DMS 273 (cell line): ENCODE data around the gene CCR6.

ENCODE experiments used
- DNase-seq: peaks from one replicate; lab custom pipeline; 2025; ENCODE audit not compliant: unreplicated experiment; lab: John Stamatoyannopoulos, UW

The CCR6 gene

DNA sequence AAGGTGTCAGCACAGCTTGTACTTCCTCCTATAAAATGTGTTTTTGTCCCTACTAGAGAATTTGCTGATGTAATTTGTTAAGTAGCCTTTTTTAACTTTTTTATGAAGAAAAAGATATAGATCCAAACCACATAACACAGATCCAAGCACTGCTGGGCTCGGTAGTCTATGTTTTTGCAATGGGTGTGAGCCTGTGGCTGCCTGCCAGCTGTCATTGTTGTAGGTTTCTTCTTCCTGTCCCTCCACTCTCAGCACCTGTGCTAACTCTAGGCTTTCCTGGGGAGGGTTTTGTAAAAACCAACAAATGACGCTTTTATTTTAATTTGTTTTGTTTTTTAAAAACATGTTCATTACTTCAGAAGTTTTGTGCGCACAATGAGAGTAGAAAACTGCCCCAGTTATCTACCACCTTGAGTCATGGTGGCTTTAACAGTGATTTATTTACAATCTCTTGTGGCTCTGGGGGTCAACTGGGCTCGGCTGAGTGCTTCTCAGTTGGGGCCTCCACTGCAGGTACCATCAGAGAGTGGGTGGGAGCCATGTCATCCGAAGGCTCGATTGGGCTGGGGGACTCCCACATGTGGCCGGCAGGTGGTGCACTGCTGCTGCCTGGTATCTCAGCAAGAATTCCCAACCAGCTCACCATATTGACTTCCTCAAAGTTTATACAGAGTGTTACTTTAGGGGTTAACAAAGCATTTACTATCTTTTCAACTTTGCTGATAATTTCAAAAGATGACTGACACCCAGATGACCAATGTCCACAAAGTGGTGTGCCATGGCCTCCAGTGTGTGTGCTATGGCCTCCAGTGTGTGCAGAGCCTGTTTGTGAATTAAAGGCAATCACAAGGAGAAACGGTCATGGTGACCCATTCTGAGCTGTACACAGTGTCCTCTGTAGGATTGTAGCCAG lies 3.0 kb upstream of the CCR6 start:
- DNase-seq: no peak

DNA sequence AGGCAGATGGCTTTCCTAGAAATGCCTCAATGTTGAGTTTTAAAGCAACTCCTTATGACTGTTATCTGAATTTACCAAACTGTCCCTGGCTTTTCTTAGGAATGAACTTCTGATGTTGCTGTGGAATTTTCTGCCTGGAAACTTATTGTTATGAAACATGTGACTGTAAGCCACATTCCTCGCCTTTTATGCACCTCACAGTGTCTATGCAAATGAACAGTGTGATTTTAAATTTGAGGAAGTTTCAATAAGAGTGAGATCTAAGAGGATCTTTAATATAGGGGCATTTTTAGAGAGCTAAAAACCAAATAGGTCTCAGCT lies 2.4 kb upstream of the CCR6 start:
- no peak for DNase-seq

DNA sequence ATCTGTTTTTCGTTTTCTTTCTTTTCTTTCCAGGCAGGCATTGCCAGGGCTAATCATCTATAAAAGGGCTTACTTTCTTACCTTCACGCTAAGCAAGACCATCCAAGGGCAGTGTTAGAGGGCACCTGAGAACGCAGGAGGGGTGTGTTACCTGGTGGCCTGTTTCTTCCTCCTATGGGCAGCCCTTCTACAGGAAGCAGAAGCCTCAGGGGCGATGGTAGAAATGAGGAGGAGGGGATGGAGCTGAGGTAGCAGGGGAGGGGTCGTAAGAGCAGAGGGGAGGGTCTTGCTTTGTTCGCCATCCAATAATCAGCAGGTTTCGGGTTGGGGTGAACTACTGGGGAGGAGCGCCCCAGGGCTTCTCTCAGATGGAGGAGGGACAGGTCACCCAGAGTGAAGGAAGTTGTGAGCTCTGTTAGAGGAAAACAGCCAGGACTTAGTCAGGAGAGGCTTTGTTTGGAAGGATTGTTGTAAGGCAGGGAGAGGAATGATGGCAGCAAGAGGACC lies 1.5 kb upstream of the CCR6 start:
- no peak for DNase-seq

DNA sequence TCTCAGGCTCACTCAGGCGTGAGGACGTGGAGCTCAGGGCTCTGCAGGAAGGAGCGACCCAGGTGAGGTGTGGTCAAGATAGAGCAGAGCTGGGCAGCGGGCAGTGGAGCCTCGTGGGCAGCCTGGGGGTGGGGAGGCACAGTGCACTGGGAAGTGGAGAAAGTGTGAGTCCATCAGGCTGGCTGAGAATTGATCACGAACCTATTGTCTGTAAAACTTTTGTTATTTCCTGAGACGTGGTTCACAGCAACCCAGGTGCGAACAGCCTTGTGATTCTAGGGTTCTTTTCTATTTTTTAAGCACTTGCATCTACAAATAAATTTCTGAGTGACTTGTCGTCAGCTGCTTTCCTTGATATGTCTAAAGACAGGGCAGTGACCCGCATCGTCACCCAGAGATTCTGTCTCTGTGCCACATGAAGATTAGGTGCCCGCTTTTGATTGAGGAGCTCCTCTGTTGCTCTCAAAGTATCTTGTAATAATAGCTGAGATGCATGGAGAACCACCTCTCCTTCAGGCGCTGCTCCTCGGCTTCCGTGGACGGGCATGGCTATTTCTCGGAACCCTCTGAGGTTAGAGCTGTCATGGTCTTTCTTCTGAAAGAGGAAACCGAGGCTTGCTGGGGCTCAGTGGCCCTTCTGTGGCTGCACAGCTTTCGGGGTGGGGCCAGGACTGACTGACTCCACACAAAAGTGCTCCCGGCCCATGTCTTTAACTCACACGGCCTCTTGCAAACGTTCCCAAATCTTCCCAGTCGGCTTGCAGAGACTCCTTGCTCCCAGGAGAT lies 662 bp upstream of the CCR6 start:
- DNase-seq: no peak

DNA sequence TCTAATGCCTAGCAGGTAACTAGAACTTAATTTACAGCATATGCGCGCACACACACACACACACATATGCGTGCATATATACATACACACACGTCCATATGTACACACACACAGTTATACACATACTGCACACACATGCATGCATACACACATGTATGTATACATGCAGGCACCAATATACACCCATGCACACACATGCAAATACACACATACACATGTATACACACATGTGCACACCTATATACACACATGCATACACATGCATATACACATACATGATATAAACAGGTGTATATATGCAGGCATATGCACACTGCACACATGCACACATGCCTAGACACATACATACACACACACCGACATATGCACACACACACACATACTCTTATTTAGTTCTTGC lies 1.9 kb downstream of the CCR6 start:
- no peak for DNase-seq

DNA sequence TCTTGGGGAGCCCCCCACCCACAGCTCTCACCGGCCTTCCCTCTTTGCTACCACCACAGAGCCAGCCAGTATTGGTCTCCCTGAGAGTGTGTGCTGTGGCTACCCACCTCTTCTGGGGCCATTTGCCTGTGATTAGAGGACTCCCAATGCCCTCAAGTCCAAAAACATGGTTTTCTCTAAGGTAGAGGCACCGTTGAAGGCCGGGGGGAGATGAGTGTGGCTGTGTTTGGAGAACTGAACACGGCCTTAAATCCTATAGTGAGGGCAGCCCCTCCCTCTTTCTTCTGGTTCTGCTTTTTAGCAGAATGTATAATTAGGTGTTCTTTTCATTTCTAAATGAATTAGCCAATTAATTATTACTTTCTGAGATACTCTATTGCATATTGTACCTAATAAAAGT lies 2.5 kb downstream of the CCR6 start:
- DNase-seq: no peak

DNA sequence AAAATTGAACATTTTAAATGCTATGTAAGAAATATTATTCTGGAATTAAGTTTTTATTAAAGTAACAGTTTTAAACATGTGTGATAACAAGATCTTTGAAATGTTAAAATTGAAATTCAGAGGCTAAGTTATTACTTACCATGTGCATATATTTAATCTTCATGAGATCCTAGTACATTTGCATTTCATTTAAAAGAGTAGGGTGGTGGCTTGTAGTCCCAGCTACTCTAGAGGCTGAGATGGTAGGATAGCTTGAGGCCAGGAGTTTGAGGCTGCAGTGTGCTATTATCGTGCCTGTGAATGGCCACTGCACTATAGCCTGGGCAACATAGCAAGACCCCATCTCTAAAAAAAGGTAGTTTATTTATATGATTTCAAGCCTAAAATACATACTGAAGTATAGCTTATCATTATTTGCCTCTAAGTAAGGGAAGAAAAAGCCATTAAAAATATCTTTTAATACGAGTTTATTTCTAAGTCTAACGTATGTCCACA lies 3.0 kb downstream of the CCR6 start:
- DNase-seq: no peak

DNA sequence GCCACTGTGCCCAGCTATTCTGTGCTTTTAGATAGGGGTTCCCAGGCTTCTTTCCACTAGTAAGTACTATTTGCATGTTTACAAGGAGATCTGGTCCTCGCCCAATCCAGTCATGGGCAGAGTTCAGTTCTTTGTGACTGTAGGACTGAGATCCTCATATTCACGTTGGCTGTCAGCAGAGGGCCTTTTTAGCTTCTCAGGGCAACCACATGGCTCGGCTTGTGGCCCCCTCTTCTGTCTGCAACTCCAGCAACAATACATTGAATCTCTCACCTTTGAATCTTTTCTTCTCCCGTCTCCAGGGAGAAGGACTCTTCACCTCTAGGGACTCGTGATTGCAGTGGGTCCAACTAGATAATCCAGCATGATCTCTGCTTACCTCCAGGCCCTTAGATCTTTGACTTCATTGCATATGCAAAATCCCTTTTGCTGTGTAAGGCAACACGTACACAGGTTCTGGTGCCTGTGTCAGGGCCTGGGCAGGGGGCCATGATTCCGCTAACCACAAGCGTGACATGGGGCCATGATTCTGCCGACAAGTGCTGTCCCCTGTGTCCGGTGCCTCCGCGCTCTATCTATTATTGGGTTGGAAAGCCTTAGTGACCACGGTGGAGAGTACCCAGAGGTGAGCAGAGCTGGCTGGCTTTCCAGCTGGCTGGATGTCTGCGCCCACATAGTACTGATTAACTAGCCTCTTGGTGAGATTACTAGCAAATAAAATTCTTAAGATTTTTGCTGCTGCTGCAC lies 5.1 kb downstream of the CCR6 start:
- no peak for DNase-seq

DNA sequence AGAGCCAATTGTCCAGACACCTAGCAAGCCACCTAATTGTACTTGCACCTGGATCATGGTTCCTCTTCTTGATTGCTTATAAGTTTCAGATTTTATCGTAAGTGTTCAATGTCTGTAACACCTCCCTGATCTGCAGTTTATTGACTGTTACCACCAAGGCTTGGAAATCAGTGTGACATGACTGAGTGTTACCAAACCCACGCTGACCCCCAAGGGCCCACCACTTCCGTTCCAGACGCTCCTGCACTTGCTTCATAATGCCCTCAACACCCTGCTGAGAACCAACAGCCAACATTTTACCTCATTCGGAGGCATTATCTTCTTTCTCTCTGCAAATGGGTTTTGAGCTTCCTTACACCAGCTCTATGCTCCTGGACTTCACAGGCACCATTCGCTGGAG lies 6.3 kb downstream of the CCR6 start:
- DNase-seq: no peak

DNA sequence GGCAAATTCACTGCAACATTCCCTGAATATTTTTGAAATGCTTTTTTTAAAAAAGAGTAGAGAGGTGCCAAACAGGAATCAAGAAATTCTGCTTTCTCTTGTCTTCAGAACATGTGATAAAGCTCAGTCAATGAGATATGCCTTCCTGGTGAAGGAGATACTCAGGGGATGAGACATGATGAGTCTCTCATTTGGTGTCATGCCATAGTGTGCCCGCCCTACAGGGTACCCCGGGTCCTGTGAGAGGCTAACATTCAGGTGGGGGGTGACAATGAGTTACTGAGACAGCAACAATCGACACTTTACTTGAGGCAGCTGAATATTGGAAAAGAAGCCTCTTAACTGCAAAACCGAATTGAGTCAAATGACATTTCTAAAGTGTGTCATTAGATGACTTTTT lies 6.7 kb downstream of the CCR6 start:
- no peak for DNase-seq

DNA sequence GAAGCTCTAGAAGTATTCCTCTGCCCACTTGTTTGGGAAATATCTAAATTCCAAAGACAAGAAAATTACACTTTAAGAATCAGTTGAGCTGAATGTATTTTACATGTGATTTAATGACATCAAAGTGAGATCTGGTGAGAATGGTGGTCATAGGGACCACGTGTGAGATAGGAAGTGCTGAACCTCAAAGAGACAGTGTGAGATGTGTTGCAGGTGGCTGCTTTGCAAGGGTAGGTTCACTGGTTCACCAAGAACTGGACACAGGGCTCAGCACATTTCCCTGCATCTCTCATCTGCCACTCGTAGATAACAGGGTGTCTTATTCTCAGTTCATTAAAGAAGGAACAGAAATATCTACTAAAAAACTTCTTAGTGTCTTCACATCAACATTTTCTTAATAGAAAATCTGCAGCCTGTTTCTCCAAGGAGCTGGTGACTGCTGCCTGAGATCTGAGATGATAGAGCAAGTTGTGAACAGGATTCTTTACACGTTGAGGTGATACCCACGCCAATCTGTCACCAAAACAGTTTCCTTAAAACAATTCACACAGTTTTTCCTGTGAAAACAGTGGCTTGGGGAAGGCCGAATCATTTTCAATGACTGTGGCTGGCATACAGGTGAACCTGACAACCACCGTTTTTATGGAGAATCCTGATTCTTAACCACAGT lies 7.2 kb downstream of the CCR6 start:
- no peak for DNase-seq

DNA sequence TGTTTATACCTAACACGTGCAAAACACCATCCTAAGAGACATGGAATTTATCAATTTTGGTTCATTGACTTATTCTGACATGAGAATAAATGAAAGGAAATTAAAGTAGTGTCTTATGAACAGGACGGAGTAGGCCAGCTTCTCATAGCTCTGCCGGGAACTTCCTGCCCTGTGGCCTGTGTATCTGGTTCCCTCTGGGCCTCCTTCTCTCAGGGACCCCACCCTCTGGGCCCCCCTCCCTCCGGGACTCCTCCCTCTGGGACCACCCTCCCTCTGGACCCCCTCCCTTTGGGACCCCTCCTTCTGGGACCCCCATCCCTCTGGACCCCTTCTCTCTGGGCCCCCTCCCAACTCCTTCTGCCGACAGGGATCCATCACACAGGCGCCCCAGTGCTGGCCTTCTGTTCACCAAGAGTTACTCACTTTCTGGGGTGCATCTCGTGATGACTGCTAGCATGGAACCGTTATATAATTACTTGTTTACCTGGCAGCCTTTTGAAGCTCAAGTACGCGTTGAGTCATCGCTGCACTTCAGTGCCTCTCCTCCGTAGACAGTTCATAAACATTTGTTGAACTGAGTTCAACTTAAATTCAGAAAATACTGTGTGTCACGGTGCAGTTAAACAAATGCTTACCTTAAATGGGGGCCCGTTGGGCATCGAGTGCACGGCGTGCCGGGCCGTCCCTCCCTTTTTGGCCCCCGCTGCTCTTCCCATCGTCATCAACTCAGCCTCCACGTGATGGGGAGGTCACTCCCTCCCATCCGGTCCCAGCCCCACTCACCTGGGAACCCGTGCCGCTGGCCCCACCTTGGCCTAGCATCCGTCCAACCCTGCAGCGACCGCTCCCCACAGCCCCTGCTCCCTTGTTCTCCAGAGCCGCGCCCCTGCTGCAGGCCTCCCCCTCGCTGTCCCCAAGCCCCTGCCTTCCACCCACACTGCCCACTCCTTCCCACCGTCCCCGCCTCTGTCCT lies 8.1 kb downstream of the CCR6 start:
- DNase-seq: no peak

DNA sequence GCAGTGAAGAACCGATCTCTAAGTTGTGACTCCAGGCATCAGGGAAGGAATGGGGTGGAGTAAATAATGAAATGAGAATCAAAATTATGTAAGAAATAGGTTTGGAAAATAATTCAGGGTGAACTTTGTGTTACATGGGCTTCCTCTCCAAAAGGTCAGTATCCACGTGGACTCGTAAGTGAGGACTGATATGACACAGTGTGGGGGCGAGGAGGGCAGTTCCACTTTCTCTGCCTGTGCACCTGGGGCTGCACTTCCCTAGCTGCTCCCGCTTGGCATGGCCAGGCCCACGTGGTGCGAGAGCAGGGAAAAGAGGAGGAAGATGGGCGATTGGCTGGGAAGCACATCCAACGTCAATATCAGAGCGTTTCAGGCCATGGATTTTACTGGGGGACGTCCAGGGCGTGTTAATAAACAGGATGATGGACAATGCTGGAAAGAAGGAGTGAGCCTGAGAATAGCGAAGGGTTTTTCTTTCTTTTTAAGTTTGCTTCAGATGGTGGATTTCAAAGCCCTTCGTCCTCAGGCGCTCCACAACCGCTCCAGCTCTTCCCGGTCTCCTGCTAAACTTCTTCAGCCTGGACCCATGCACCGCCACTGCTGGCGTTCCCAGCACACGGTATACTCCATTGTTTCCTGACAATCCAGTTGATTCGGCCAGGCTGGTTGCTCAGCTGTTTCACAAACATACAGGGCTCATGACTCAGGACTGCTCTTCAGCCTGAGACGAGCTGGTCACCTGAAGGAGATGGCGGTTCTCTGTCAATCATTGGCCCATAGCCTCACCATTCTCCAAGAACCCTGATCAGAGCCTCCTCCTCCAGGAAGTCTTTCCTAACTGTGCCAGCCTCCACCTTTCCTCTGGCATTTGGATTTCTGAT lies 11.8 kb downstream of the CCR6 start:
- no peak for DNase-seq

DNA sequence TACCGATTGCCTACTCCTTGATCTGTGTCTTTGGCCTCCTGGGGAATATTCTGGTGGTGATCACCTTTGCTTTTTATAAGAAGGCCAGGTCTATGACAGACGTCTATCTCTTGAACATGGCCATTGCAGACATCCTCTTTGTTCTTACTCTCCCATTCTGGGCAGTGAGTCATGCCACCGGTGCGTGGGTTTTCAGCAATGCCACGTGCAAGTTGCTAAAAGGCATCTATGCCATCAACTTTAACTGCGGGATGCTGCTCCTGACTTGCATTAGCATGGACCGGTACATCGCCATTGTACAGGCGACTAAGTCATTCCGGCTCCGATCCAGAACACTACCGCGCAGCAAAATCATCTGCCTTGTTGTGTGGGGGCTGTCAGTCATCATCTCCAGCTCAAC lies 13.5 kb downstream of the CCR6 start:
- DNase-seq: no peak

DNA sequence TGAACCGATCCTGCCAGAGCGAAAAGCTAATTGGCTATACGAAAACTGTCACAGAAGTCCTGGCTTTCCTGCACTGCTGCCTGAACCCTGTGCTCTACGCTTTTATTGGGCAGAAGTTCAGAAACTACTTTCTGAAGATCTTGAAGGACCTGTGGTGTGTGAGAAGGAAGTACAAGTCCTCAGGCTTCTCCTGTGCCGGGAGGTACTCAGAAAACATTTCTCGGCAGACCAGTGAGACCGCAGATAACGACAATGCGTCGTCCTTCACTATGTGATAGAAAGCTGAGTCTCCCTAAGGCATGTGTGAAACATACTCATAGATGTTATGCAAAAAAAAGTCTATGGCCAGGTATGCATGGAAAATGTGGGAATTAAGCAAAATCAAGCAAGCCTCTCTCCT lies 14.2 kb downstream of the CCR6 start:
- DNase-seq: no peak

DNA sequence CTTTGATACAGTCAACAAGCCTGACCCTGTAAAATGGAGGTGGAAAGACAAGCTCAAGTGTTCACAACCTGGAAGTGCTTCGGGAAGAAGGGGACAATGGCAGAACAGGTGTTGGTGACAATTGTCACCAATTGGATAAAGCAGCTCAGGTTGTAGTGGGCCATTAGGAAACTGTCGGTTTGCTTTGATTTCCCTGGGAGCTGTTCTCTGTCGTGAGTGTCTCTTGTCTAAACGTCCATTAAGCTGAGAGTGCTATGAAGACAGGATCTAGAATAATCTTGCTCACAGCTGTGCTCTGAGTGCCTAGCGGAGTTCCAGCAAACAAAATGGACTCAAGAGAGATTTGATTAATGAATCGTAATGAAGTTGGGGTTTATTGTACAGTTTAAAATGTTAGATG lies 15.0 kb downstream of the CCR6 start:
- no peak for DNase-seq

DNA sequence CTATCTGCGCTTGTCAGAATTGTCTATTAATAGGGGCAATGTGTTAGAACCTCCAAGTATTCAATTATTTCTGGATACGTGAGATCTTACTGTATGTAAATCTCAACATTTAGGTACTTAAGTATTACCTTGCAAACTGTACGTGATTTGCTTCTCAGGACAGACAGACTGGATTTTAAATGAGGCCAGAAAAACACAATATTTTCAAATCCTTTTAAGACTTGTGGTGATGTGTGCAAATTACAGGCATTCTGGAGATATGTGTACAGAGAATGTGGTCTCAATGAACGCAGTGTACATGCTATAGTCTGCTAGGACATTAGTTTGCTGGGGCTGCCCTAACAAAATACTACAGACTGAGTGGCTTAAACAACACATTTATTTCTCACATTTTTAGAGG lies 16.9 kb downstream of the CCR6 start:
- DNase-seq: no peak

DNA sequence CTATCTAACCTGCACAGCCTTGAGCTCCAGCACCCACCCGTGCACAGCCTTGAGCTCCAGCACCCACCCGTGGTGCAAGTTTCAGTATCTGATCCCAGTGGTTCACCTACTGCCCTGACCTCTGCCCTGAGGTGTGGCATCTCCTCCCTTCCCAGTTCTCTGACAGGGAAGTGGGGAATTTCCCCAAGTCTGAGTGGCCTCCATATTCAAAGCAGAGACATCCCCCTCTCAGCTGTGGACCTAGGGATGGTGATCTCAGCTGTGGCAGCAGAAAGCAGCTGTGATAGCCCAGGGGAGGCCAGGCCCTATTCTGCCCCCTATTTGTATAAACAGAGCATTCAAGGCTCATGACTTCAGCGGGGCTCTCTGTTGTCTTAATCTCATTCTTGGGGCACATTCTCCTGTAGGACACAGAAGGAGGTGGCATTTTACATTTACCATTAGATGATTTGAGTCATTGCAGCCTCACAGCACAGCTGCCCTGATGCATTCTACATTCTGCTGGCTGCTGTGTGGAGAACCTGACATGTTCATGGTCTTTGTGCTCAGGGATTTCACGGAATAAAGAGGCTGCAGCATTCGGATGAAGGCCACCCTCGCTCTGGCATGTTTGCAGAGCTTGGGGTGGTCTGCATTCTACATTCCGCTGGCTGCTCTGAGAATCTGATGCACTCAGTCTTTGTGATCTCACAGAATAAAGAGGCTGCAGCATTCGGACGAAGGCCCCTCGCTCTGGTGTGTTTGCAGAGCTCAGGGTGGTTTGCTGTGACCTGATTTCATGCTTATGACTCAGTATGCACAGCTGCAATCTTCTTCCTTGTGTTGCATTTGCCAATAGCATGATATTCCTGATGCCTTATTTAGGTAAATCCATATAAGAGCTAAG lies 17.9 kb downstream of the CCR6 start:
- no peak for DNase-seq
